H1 (cell line): Measurements from ENCODE around the gene PRRT1. TPM values are rescaled to one million over a fixed set of nuclear protein-coding genes. Genes with fewer than 3 reads are reported as not detected.

ENCODE experiments used
- CTCF ChIA-PET: fragments of 300-600 bp; sonication (Branson Sonifier 250); formaldehyde crosslinking; loops from one replicate; lab custom pipeline; 2021; ENCODE audit not compliant: partially characterized antibody; lab: Charles Lee
- POLR2A ChIA-PET: fragments of 300-600 bp; sonication (Branson Sonifier 250); formaldehyde crosslinking; loops from one replicate; lab custom pipeline; 2021; ENCODE audit warnings: inconsistent platforms; ENCODE audit not compliant: partially characterized antibody; lab: Charles Lee
- DNase-seq, 2 experiments: peaks; one replicate each; pipeline versions ENCODE4 v3.0.0 to v3.0.0-alpha.2; 2010 to 2022; ENCODE audit warnings: low spot score in 2 of 2, low read depth in 1 of 2, mixed read lengths in 1 of 2
- FAIRE-seq: peaks from 2 replicates; lab custom pipeline; 2011; peaks lifted over from hg19 to GRCh38; lab: Jason Lieb, UNC
- H2AFZ ChIP-seq: 2 replicates; pipeline ENCODE4 v1.8.1; 2012; ENCODE audit warnings: low read length, inconsistent platforms
- H2AK5ac ChIP-seq: 2 replicates; pipeline ENCODE4 v1.6.1; 2013; ENCODE audit warnings: low read depth, low read length
- H2BK120ac ChIP-seq: replicated peaks from 2 replicates; pipeline ENCODE3; 2013; ENCODE audit warnings: low read depth, low read length, inconsistent platforms
- H2BK12ac ChIP-seq: 2 replicates; pipeline ENCODE4 v1.6.1; 2013; ENCODE audit warnings: low read depth, low read length
- H2BK15ac ChIP-seq: 2 replicates; pipeline ENCODE4 v1.6.1; 2013; ENCODE audit warnings: low read length
- H2BK20ac ChIP-seq: 2 replicates; pipeline ENCODE4 v1.6.1; 2013; ENCODE audit warnings: low read length
- H2BK5ac ChIP-seq: 2 replicates; pipeline ENCODE4 v1.6.1; 2013; ENCODE audit warnings: low read depth, low read length
- H3K14ac ChIP-seq: 2 replicates; pipeline ENCODE4 v1.6.1; 2013; ENCODE audit warnings: inconsistent platforms; ENCODE audit not compliant: insufficient read length
- H3K18ac ChIP-seq: 2 replicates; pipeline ENCODE4 v1.6.1; 2013; ENCODE audit warnings: low read length; ENCODE audit errors: extremely low read depth
- H3K23ac ChIP-seq: 2 replicates; pipeline ENCODE4 v1.6.1; 2013; ENCODE audit warnings: inconsistent platforms; ENCODE audit not compliant: insufficient read length
- H3K23me2 ChIP-seq: 2 replicates; pipeline ENCODE4 v1.6.1; 2013; ENCODE audit warnings: low read depth, low read length
- H3K27ac ChIP-seq: 2 replicates; pipeline ENCODE4 v1.6.1; 2011; ENCODE audit warnings: low read depth, low read length, inconsistent platforms
- H3K27me3 ChIP-seq, 4 experiments: replicated peaks in 1 of 4; 1 replicate in 1 of 4; 2 replicates in 3 of 4; pipeline versions ENCODE4 v1.6.1 to v1.8.1; 2011 to 2013; ENCODE audit warnings: low read length in 3 of 4, mild to moderate bottlenecking in 3 of 4, inconsistent platforms in 2 of 4, mixed read lengths in 2 of 4, moderate library complexity in 1 of 4; ENCODE audit not compliant: control insufficient read depth in 3 of 4, insufficient read depth in 3 of 4; ENCODE audit errors: extremely low read depth in 1 of 4
- H3K36me3 ChIP-seq, 4 experiments: 2 replicates each; pipeline versions ENCODE4 v1.6.1 to v1.8.1; 2011 to 2013; ENCODE audit warnings: mild to moderate bottlenecking in 4 of 4, low read length in 3 of 4, moderate library complexity in 2 of 4, control low read depth in 1 of 4, inconsistent platforms in 1 of 4; ENCODE audit not compliant: insufficient read depth in 4 of 4, control insufficient read depth in 2 of 4
- H3K4ac ChIP-seq: replicated peaks from 2 replicates; pipeline ENCODE3; 2013; ENCODE audit warnings: low read length, low read depth, mixed read lengths, inconsistent platforms; ENCODE audit not compliant: insufficient read length
- H3K4me1 ChIP-seq, 4 experiments: replicated peaks in 1 of 4; 1 replicate in 1 of 4; 2 replicates in 3 of 4; pipeline versions ENCODE4 v1.6.1 to v1.8.1; 2011 to 2013; ENCODE audit warnings: low read length in 3 of 4, inconsistent platforms in 2 of 4, mixed read lengths in 1 of 4; ENCODE audit not compliant: insufficient read depth in 4 of 4, control insufficient read depth in 3 of 4
- H3K4me2 ChIP-seq, 2 experiments: 2 replicates each; pipeline versions ENCODE4 v1.6.1 to v1.8.1; 2011 to 2013; ENCODE audit warnings: low read depth in 2 of 2, low read length in 2 of 2, control low read depth in 1 of 2, inconsistent platforms in 1 of 2, mild to moderate bottlenecking in 1 of 2; ENCODE audit not compliant: insufficient read depth in 1 of 2
- H3K4me3 ChIP-seq, 4 experiments: fragments of 200-600, 300-600 bp in 1 of 4; sonication (generic), shearing (Covaris generic), sonication (Bioruptor Twin) in 1 of 4; 2 replicates each; pipeline versions ENCODE4 v1.5.1 to v1.8.1; 2011 to 2016; ENCODE audit warnings: low read length in 4 of 4, low read depth in 3 of 4, control low read depth in 2 of 4, inconsistent platforms in 2 of 4, mild to moderate bottlenecking in 2 of 4, mixed read lengths in 1 of 4, moderate library complexity in 1 of 4; ENCODE audit not compliant: insufficient read depth in 2 of 4; ENCODE audit errors: extremely low read depth in 1 of 4
- H3K56ac ChIP-seq: replicated peaks from 2 replicates; pipeline ENCODE3; 2013; ENCODE audit warnings: low read depth, mild to moderate bottlenecking, mixed read lengths, low read length, inconsistent platforms; ENCODE audit not compliant: insufficient read length
- H3K79me1 ChIP-seq: 2 replicates; pipeline ENCODE4 v1.6.1; 2013; ENCODE audit warnings: low read depth, low read length, control low read depth
- H3K79me2 ChIP-seq, 2 experiments: 2 replicates each; pipeline versions ENCODE4 v1.6.1 to v1.8.1; 2012 to 2013; ENCODE audit warnings: low read length in 2 of 2, mild to moderate bottlenecking in 2 of 2, inconsistent platforms in 1 of 2; ENCODE audit not compliant: insufficient read depth in 2 of 2, control insufficient read depth in 1 of 2
- H3K9ac ChIP-seq, 4 experiments: replicated peaks in 1 of 4; 1 replicate in 1 of 4; 2 replicates in 3 of 4; pipeline versions ENCODE4 v1.6.1 to v1.8.1; 2011 to 2013; ENCODE audit warnings: low read depth in 3 of 4, low read length in 3 of 4, control low read depth in 2 of 4, mild to moderate bottlenecking in 2 of 4, moderate library complexity in 2 of 4, inconsistent platforms in 1 of 4; ENCODE audit errors: extremely low read depth in 1 of 4
- H3K9me3 ChIP-seq, 2 experiments: 2 replicates each; pipeline versions ENCODE4 v1.6.1 to v1.8.1; 2012 to 2013; ENCODE audit warnings: mild to moderate bottlenecking in 2 of 2, moderate library complexity in 2 of 2, control low read depth in 1 of 2, inconsistent platforms in 1 of 2, low read depth in 1 of 2, low read length in 1 of 2, mixed read lengths in 1 of 2; ENCODE audit not compliant: insufficient read depth in 2 of 2
- H4K20me1 ChIP-seq, 2 experiments: replicated peaks in 1 of 2; 2 replicates each; pipeline versions ENCODE3 to v1.8.1; 2011 to 2013; ENCODE audit warnings: inconsistent platforms in 2 of 2, low read length in 2 of 2, mild to moderate bottlenecking in 1 of 2; ENCODE audit not compliant: insufficient read depth in 2 of 2, control insufficient read depth in 1 of 2
- H4K5ac ChIP-seq: 2 replicates; pipeline ENCODE4 v1.6.1; 2013; ENCODE audit warnings: low read length, low read depth, mixed read lengths, inconsistent platforms; ENCODE audit not compliant: insufficient read length
- H4K8ac ChIP-seq: 2 replicates; pipeline ENCODE4 v1.8.0; 2013; ENCODE audit warnings: mild to moderate bottlenecking, moderate library complexity, low read length, inconsistent platforms; ENCODE audit not compliant: insufficient read depth; ENCODE audit errors: extremely low read depth
- H4K91ac ChIP-seq: replicated peaks from 2 replicates; pipeline ENCODE3; 2013; ENCODE audit warnings: low read length, mixed read lengths, inconsistent platforms; ENCODE audit not compliant: insufficient read length
- EZH2 ChIP-seq: fragments of 200-600 bp; sonication (generic); IDR thresholded peaks from 2 replicates; pipeline ENCODE4 v1.7.1; 2012; ENCODE audit warnings: low read depth, mild to moderate bottlenecking, moderate library complexity, low read length, inconsistent platforms; ENCODE audit not compliant: severe bottlenecking
- GTF2F1 ChIP-seq: IDR thresholded peaks from 2 replicates; pipeline ENCODE4 v1.6.1; 2012; ENCODE audit warnings: low read depth, low read length, improper control_type of control experiment, borderline replicate concordance
- SP1 ChIP-seq: IDR thresholded peaks from 2 replicates; pipeline ENCODE4 v1.6.1; 2011; ENCODE audit warnings: low read depth, low read length
- SP2 ChIP-seq: IDR thresholded peaks from 2 replicates; pipeline ENCODE4 v1.6.1; 2012; ENCODE audit warnings: mild to moderate bottlenecking, low read length, inconsistent platforms
- WGBS, 2 experiments: shearing (Covaris generic) in 1 of 2; methylation state at CpG; one replicate each; pipeline versions ENCODE4 v1.1.6 to v1.1.7; 2013 to 2015; ENCODE audit warnings: low lambda C conversion rate in 2 of 2, mixed read lengths in 2 of 2, inconsistent platforms in 1 of 2, low coverage in 1 of 2, missing lambda C conversion rate in 1 of 2; ENCODE audit not compliant: insufficient replicate concordance in 2 of 2, insufficient coverage in 1 of 2, insufficient read length in 1 of 2; ENCODE audit errors: extremely low coverage in 1 of 2, missing lambda C conversion rate in 1 of 2; 5-methylcytosine and 5-hydroxymethylcytosine counted together
- polyA plus RNA-seq, 7 experiments: library from polyadenylated mRNA; depleted of rRNA in 3 of 7; stranded (reverse) in 5 of 7; unstranded in 2 of 7; fragments of >200 nt in 5 of 7; fragments of 200-250 nt in 2 of 7; gene quantifications; 1 replicate in 5 of 7; 2 replicates in 1 of 7; 4 replicates in 1 of 7; pipeline versions ENCODE4 v1.2.1 to v1.2.3, GENCODE V29; 2011 to 2013; ENCODE audit warnings: missing spikeins in 2 of 7, mixed read lengths in 2 of 7
- total RNA-seq: library from RNA; stranded (reverse); fragmentation: NEBNext Ultra II Directional; extraction: Animal tissue kit (Norgen Biotek cat#: 25700); gene quantifications from 2 replicates; pipeline ENCODE4 v1.2.1, GENCODE V29; 2021

The PRRT1 gene
- total and polyA plus RNA-seq, 2 of the 8 experiments (the other 6 are each of a cell fraction or from before 2014, with no cell fraction given): 0.71 to 2.8 TPM

- POLR2A ChIA-PET: interaction anchor here (0.6 to 3.1 kb wide), 15 partner anchors 7 to 193 kb away, joined by 3 to 16 read pairs (median 4); partner anchors contain the start of genes ATF6B, EGFL8, GPSM3 and PRRT1
- CTCF ChIA-PET: interaction anchor here (0.6 to 6.0 kb wide), 7 partner anchors 9 to 918 kb away, joined by 3 to 49 read pairs (median 5); no protein-coding TSS in a partner anchor
These were observed 42.5 kb downstream of the PRRT1 start, which contains the start of gene TNXB for GRCh38 chr6:32109114-32109764. TNXB (minus strand) TSS chr6:32109338; CDS start chr6:32098198, 11,140 bp downstream.

More at GRCh38 chr6:32109114-32109764, 42.5 kb downstream of the PRRT1 start, which contains the start of gene TNXB:
- Histone ChIP-seq H3K56ac (no peak within 1 kb of the TSS), H2AK5ac (no peak within 1 kb of the TSS), H3K27ac (no peak within 1 kb of the TSS), H3K23ac (no peak within 1 kb of the TSS), H3K79me1 (no peaks in the 10 kb centered on the region), H2BK12ac (0 out of 2 replicates have a peak within 1 kb of the TSS, but pooled peaks have one; percentile 50), H3K9ac (no peak within 1 kb of the TSS), H2AFZ (no peak within 1 kb of the TSS), H2BK5ac (no peak within 1 kb of the TSS), H2BK120ac (no peak within 1 kb of the TSS), H3K36me3 (no peaks in the 10 kb centered on the region), H4K20me1 (peaks cover 3 to 4% of the 10 kb centered on the region in 2 experiments), H4K91ac (no peak within 1 kb of the TSS), H3K23me2 (0 out of 2 replicates have a peak, but pooled peaks cover 2% of the 10 kb centered on the region), H4K5ac (no peak within 1 kb of the TSS), H3K14ac (no peak within 1 kb of the TSS), H2BK15ac (no peak within 1 kb of the TSS), H3K9me3 (no peaks in the 10 kb centered on the region), H3K4me1 (peaks cover 2 to 15% (median 9%) of the 10 kb centered on the region in 4 experiments), H3K4me2 (peak within 1 kb of the TSS; percentile 4 to 55), H4K8ac (no peak within 1 kb of the TSS; the same call in 1 of the 2 replicates), H3K18ac (peak within 1 kb of the TSS; percentile 1; the same call in 1 of the 2 replicates), H3K4me3 (peak within 1 kb of the TSS in 3 of 4 experiments; percentile 5 to 9 (median 9); a peak in 4 of 8 replicates), H3K4ac (no peak within 1 kb of the TSS), H2BK20ac (no peak within 1 kb of the TSS), H3K79me2 (no peaks in the 10 kb centered on the region), H3K27me3 (peaks cover 0 to 11% (median 6%) of the 10 kb centered on the region in 4 experiments; a peak in 5 of 7 replicates)
- FAIRE-seq (no peak), DNase-seq (no peak)
- WGBS, 2 experiments: 35% methylated on average over 11 of the region's 12 CpGs; no CpG with 5 or more reads in 1 of the 2 experiments
- TF ChIP-seq SP1 (no peak), SP2 (no peak), EZH2 (no peak), GTF2F1 (no peak)
- TF ChIP-seq, all 59 proteins: peak for 0
